AG08395 (cell line): ENCODE data around the gene SUGCT.
"Not testable (repeated sequence)": the region's sequence is repeated elsewhere in the genome, so short reads cannot be mapped to it uniquely, and the experiment has no call there.

Experiments
- DNase-seq: peaks from one replicate; pipeline ENCODE4 v3.0.0; 2012; ENCODE audit warnings: mixed read lengths, low spot score

SUGCT gene

GRCh38 chr7:40405991-40406390 is 271.2 kb downstream of the SUGCT start:
- no peak for DNase-seq

GRCh38 chr7:40412323-40412722 is 277.5 kb downstream of the SUGCT start:
- no peak for DNase-seq

GRCh38 chr7:40414704-40415103 is 279.9 kb downstream of the SUGCT start:
- DNase-seq = not testable (repeated sequence)

- DNase-seq = no peak
Measured at GRCh38 chr7:40418448-40418847, 283.6 kb downstream of the SUGCT start.

- no peak for DNase-seq
Measured at GRCh38 chr7:40418983-40419382, 284.2 kb downstream of the SUGCT start.

- DNase-seq = no peak
Measured at GRCh38 chr7:40419806-40420205, 285.0 kb downstream of the SUGCT start.

GRCh38 chr7:40421433-40421832 is 286.6 kb downstream of the SUGCT start:
- DNase-seq = no peak

GRCh38 chr7:40425696-40426095 is 290.9 kb downstream of the SUGCT start:
- no peak for DNase-seq

GRCh38 chr7:40428421-40428820 is 293.6 kb downstream of the SUGCT start:
- DNase-seq = no peak

- no peak for DNase-seq
Measured at GRCh38 chr7:40429826-40430225, 295.0 kb downstream of the SUGCT start.

GRCh38 chr7:40432046-40432445 is 297.2 kb downstream of the SUGCT start:
- no peak for DNase-seq

- no peak for DNase-seq
Measured at GRCh38 chr7:40436710-40437109, 301.9 kb downstream of the SUGCT start.

GRCh38 chr7:40437498-40437897 is 302.7 kb downstream of the SUGCT start:
- DNase-seq = peak; percentile 87

- peak; percentile 13 for DNase-seq
Measured at GRCh38 chr7:40437936-40438634, 303.3 kb downstream of the SUGCT start.

GRCh38 chr7:40439686-40440085 is 304.9 kb downstream of the SUGCT start:
- no peak for DNase-seq

GRCh38 chr7:40447345-40447744 is 312.5 kb downstream of the SUGCT start:
- no peak for DNase-seq

- DNase-seq = peak; percentile 6
Measured at GRCh38 chr7:40455485-40455884, 320.7 kb downstream of the SUGCT start.

- DNase-seq = no peak
Measured at GRCh38 chr7:40457776-40458480, 323.1 kb downstream of the SUGCT start.

GRCh38 chr7:40463446-40463845 is 328.6 kb downstream of the SUGCT start:
- no peak for DNase-seq

- DNase-seq = peak; percentile 84
Measured at GRCh38 chr7:40468891-40469864, 334.4 kb downstream of the SUGCT start.

- peak; percentile 39 for DNase-seq
Measured at GRCh38 chr7:40470091-40470592, 335.3 kb downstream of the SUGCT start.

- DNase-seq = no peak
Measured at GRCh38 chr7:40470817-40471216, 336.0 kb downstream of the SUGCT start.
